ENCODE data around the gene IGSF22.
A peak's percentile ranks its signal among the peaks of the same experiment; 100 is the strongest.

The IGSF22 gene

GRCh38 chr11:18733202-18733601 is 7.2 kb upstream of the IGSF22 start:
- Histone ChIP-seq H3K4me1 (ENCODE audit: control insufficient read depth in 2 of 2, insufficient read depth in 1 of 2, low read depth in 1 of 2, low read length in 2 of 2) (no peaks in the 10 kb centered on the region), H3K4me2 (ENCODE audit: insufficient read depth, low read length, poor library complexity, severe bottlenecking) (no peak overlapping the region), H3K79me1 (ENCODE audit: low read depth, low read length) (no peaks in the 10 kb centered on the region), H3K27ac (replicated peaks; ENCODE audit: low read length) (no peak overlapping the region), H3K4ac (ENCODE audit: low read length) (no peak overlapping the region), H2AK5ac (ENCODE audit: low read depth, low read length) (no peak overlapping the region), H2BK120ac (ENCODE audit: low read depth, low read length) (no peak overlapping the region), H3K9ac (ENCODE audit: low read depth, low read length, poor library complexity) (no peak overlapping the region), H3K18ac (ENCODE audit: low read length) (no peak overlapping the region), H2BK15ac (ENCODE audit: low read length) (no peak overlapping the region), H3K27me3 (ENCODE audit: control insufficient read depth in 3 of 3, insufficient read depth in 3 of 3, low read depth in 1 of 3, low read length in 3 of 3) (peaks cover 0 to 5% (median 0%) of the 10 kb centered on the region in 3 experiments), H2AFZ (ENCODE audit: low read length) (no peak overlapping the region), H3K9me3 (replicated peaks in 1 of 2; ENCODE audit: control insufficient read depth in 2 of 2, insufficient read depth in 1 of 2, low read depth in 1 of 2, low read length in 2 of 2) (no peaks in the 10 kb centered on the region), H3K4me3 (ENCODE audit: low read length in 2 of 2) (no peak overlapping the region), H3K23ac (ENCODE audit: low read depth, low read length, poor library complexity) (no peak overlapping the region), H4K8ac (ENCODE audit: low read depth, low read length) (no peak overlapping the region), H3K36me3 (replicated peaks in 1 of 2; ENCODE audit: control insufficient read depth in 2 of 2, insufficient read depth in 2 of 2, low read length in 2 of 2) (peaks cover 0 to 2% of the 10 kb centered on the region in 2 donors), H3K14ac (ENCODE audit: low read length) (no peak overlapping the region), H2BK12ac (ENCODE audit: low read length) (no peak overlapping the region), H2BK5ac (ENCODE audit: low read length) (no peak overlapping the region), H4K91ac (ENCODE audit: low read depth, low read length, poor library complexity) (no peak overlapping the region)
- DNase-seq (ENCODE audit: low spot score), result no peak
- no CpG with 5 or more reads among the region's 16 CpGs for WGBS, 2 donors (ENCODE audit: extremely low coverage in 2 of 2, insufficient read length in 2 of 2, insufficient replicate concordance in 1 of 2)

GRCh38 chr11:18731949-18732821 is 6.2 kb upstream of the IGSF22 start:
- no peaks in the 10 kb centered on the region for H3K79me1 ChIP-seq (ENCODE audit: low read depth, low read length)
- H3K18ac ChIP-seq (ENCODE audit: low read length), result no peak overlapping the region
- H3K9ac ChIP-seq (ENCODE audit: low read depth, low read length, poor library complexity), result no peak overlapping the region
- no peak overlapping the region for H4K91ac ChIP-seq (ENCODE audit: low read depth, low read length, poor library complexity)
- no CpG with 5 or more reads among the region's 11 CpGs for WGBS, 2 donors (ENCODE audit: extremely low coverage in 2 of 2, insufficient read length in 2 of 2, insufficient replicate concordance in 1 of 2)
- H3K4ac ChIP-seq (ENCODE audit: low read length), result no peak overlapping the region
- no peak overlapping the region for H4K8ac ChIP-seq (ENCODE audit: low read depth, low read length)
- H3K27ac ChIP-seq (replicated peaks; ENCODE audit: low read length), result no peak overlapping the region
- H3K4me3 ChIP-seq (ENCODE audit: low read length in 2 of 2), result no peak overlapping the region
- H2BK120ac ChIP-seq (ENCODE audit: low read depth, low read length), result no peak overlapping the region
- no peak overlapping the region for H2BK15ac ChIP-seq (ENCODE audit: low read length)
- H3K9me3 ChIP-seq (replicated peaks in 1 of 2; ENCODE audit: control insufficient read depth in 2 of 2, insufficient read depth in 1 of 2, low read depth in 1 of 2, low read length in 2 of 2), result no peaks in the 10 kb centered on the region
- H2BK5ac ChIP-seq (ENCODE audit: low read length), result no peak overlapping the region
- no peaks in the 10 kb centered on the region for H3K4me1 ChIP-seq (ENCODE audit: control insufficient read depth in 2 of 2, insufficient read depth in 1 of 2, low read depth in 1 of 2, low read length in 2 of 2)
- H3K14ac ChIP-seq (ENCODE audit: low read length), result no peak overlapping the region
- H3K27me3 ChIP-seq (ENCODE audit: control insufficient read depth in 3 of 3, insufficient read depth in 3 of 3, low read depth in 1 of 3, low read length in 3 of 3), result peaks cover 0 to 5% (median 0%) of the 10 kb centered on the region in 3 experiments
- H3K23ac ChIP-seq (ENCODE audit: low read depth, low read length, poor library complexity), result no peak overlapping the region
- H3K36me3 ChIP-seq (replicated peaks in 1 of 2; ENCODE audit: control insufficient read depth in 2 of 2, insufficient read depth in 2 of 2, low read length in 2 of 2), result peaks cover 0 to 2% of the 10 kb centered on the region in 2 donors
- no peak overlapping the region for H3K4me2 ChIP-seq (ENCODE audit: insufficient read depth, low read length, poor library complexity, severe bottlenecking)
- peak; percentile 63 for DNase-seq (ENCODE audit: low spot score)
- H2BK12ac ChIP-seq (ENCODE audit: low read length), result no peak overlapping the region
- no peak overlapping the region for H2AK5ac ChIP-seq (ENCODE audit: low read depth, low read length)
- H2AFZ ChIP-seq (ENCODE audit: low read length), result peak overlapping the region; percentile 67

- WGBS, 2 donors (ENCODE audit: extremely low coverage in 2 of 2, insufficient read length in 2 of 2, insufficient replicate concordance in 1 of 2), result no CpG with 5 or more reads among the region's 2 CpGs
- no peaks in the 10 kb centered on the region for H3K9me3 ChIP-seq (replicated peaks in 1 of 2; ENCODE audit: control insufficient read depth in 2 of 2, insufficient read depth in 1 of 2, low read depth in 1 of 2, low read length in 2 of 2)
- no peak for DNase-seq (ENCODE audit: low spot score)
Measured at GRCh38 chr11:18731441-18731840, 5.5 kb upstream of the IGSF22 start.

GRCh38 chr11:18730020-18730419 is 4.0 kb upstream of the IGSF22 start:
- no peak overlapping the region for H2BK120ac ChIP-seq (ENCODE audit: low read depth, low read length)
- H4K91ac ChIP-seq (ENCODE audit: low read depth, low read length, poor library complexity), result no peak overlapping the region
- no peak overlapping the region for H4K8ac ChIP-seq (ENCODE audit: low read depth, low read length)
- H3K14ac ChIP-seq (ENCODE audit: low read length), result no peak overlapping the region
- H3K9ac ChIP-seq (ENCODE audit: low read depth, low read length, poor library complexity), result no peak overlapping the region
- H3K9me3 ChIP-seq (replicated peaks in 1 of 2; ENCODE audit: control insufficient read depth in 2 of 2, insufficient read depth in 1 of 2, low read depth in 1 of 2, low read length in 2 of 2), result no peaks in the 10 kb centered on the region
- H3K79me1 ChIP-seq (ENCODE audit: low read depth, low read length), result no peaks in the 10 kb centered on the region
- no peak overlapping the region for H2AK5ac ChIP-seq (ENCODE audit: low read depth, low read length)
- no CpG with 5 or more reads among the region's 9 CpGs for WGBS, 2 donors (ENCODE audit: extremely low coverage in 2 of 2, insufficient read length in 2 of 2, insufficient replicate concordance in 1 of 2)
- no peak overlapping the region for H3K27ac ChIP-seq (replicated peaks; ENCODE audit: low read length)
- no peak overlapping the region for H3K4ac ChIP-seq (ENCODE audit: low read length)
- no peak overlapping the region for H3K23ac ChIP-seq (ENCODE audit: low read depth, low read length, poor library complexity)
- H2BK5ac ChIP-seq (ENCODE audit: low read length), result no peak overlapping the region
- no peak for DNase-seq (ENCODE audit: low spot score)
- H2AFZ ChIP-seq (ENCODE audit: low read length), result no peak overlapping the region
- H3K27me3 ChIP-seq (ENCODE audit: control insufficient read depth in 3 of 3, insufficient read depth in 3 of 3, low read depth in 1 of 3, low read length in 3 of 3), result peaks cover 0 to 5% (median 0%) of the 10 kb centered on the region in 3 experiments
- H3K18ac ChIP-seq (ENCODE audit: low read length), result peak overlapping the region; percentile 18
- H3K36me3 ChIP-seq (replicated peaks in 1 of 2; ENCODE audit: control insufficient read depth in 2 of 2, insufficient read depth in 2 of 2, low read length in 2 of 2), result peaks cover 0 to 2% of the 10 kb centered on the region in 2 donors
- no peak overlapping the region for H3K4me2 ChIP-seq (ENCODE audit: insufficient read depth, low read length, poor library complexity, severe bottlenecking)
- no peak overlapping the region for H3K4me3 ChIP-seq (ENCODE audit: low read length in 2 of 2)
- H3K4me1 ChIP-seq (ENCODE audit: control insufficient read depth in 2 of 2, insufficient read depth in 1 of 2, low read depth in 1 of 2, low read length in 2 of 2), result peaks cover 0 to 8% of the 10 kb centered on the region in 2 donors
- no peak overlapping the region for H2BK15ac ChIP-seq (ENCODE audit: low read length)
- H2BK12ac ChIP-seq (ENCODE audit: low read length), result no peak overlapping the region

More at GRCh38 chr11:18731441-18731840, 5.5 kb upstream of the IGSF22 start:
- Histone ChIP-seq H2AFZ (ENCODE audit: low read length) (peak overlapping the region; percentile 67), H2BK12ac (ENCODE audit: low read length) (no peak overlapping the region), H3K4me1 (ENCODE audit: control insufficient read depth in 2 of 2, insufficient read depth in 1 of 2, low read depth in 1 of 2, low read length in 2 of 2) (peaks cover 0 to 2% of the 10 kb centered on the region in 2 donors), H3K79me1 (ENCODE audit: low read depth, low read length) (no peaks in the 10 kb centered on the region), H2BK120ac (ENCODE audit: low read depth, low read length) (no peak overlapping the region), H3K27ac (replicated peaks; ENCODE audit: low read length) (no peak overlapping the region), H2BK15ac (ENCODE audit: low read length) (no peak overlapping the region), H4K91ac (ENCODE audit: low read depth, low read length, poor library complexity) (no peak overlapping the region), H2AK5ac (ENCODE audit: low read depth, low read length) (no peak overlapping the region), H3K18ac (ENCODE audit: low read length) (no peak overlapping the region), H3K23ac (ENCODE audit: low read depth, low read length, poor library complexity) (no peak overlapping the region), H3K4me2 (ENCODE audit: insufficient read depth, low read length, poor library complexity, severe bottlenecking) (no peak overlapping the region), H3K36me3 (replicated peaks in 1 of 2; ENCODE audit: control insufficient read depth in 2 of 2, insufficient read depth in 2 of 2, low read length in 2 of 2) (peaks cover 0 to 2% of the 10 kb centered on the region in 2 donors), H2BK5ac (ENCODE audit: low read length) (no peak overlapping the region), H3K14ac (ENCODE audit: low read length) (no peak overlapping the region), H3K27me3 (ENCODE audit: control insufficient read depth in 3 of 3, insufficient read depth in 3 of 3, low read depth in 1 of 3, low read length in 3 of 3) (peaks cover 0 to 5% (median 0%) of the 10 kb centered on the region in 3 experiments), H3K4me3 (ENCODE audit: low read length in 2 of 2) (no peak overlapping the region), H3K9ac (ENCODE audit: low read depth, low read length, poor library complexity) (no peak overlapping the region), H3K4ac (ENCODE audit: low read length) (no peak overlapping the region), H4K8ac (ENCODE audit: low read depth, low read length) (no peak overlapping the region)

Data from neuronal stem cell (in vitro differentiated cells).